Measurements from ENCODE around the gene HNRNPLL. TPM values are rescaled to one million over a fixed set of nuclear protein-coding genes. Genes with fewer than 3 reads are reported as not detected.
A peak's percentile ranks its signal among the peaks of the same experiment; 100 is the strongest.

Gene HNRNPLL
- total and polyA plus RNA-seq, 2 of the 13 experiments (the other 11 are each of a cell fraction or from before 2014, with no cell fraction given): 49.4 to 103 TPM

GRCh38 chr2:38602136-38602731, 494 bp downstream of the HNRNPLL start (continued):
- no peak for TF ChIP-seq HDAC1 (CRISPR knock-in tag; IDR thresholded peaks at IDR 0.05)
- no peak for TF ChIP-seq GPN1 (CRISPR knock-in tag; IDR thresholded peaks at IDR 0.05; ENCODE audit: borderline replicate concordance)
- TF ChIP-seq ATM (IDR thresholded peaks at IDR 0.05; ENCODE audit: borderline replicate concordance): no peak
- TF ChIP-seq, protein P1, sequence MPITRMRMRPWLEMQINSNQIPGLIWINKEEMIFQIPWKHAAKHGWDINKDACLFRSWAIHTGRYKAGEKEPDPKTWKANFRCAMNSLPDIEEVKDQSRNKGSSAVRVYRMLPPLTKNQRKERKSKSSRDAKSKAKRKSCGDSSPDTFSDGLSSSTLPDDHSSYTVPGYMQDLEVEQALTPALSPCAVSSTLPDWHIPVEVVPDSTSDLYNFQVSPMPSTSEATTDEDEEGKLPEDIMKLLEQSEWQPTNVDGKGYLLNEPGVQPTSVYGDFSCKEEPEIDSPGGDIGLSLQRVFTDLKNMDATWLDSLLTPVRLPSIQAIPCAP (CRISPR knock-in tag; IDR thresholded peaks at IDR 0.05; ENCODE audit: low read depth): peak; percentile 60; the same call in 1 of the 2 replicates
- TF ChIP-seq TBX3 (IDR thresholded peaks at IDR 0.05; ENCODE audit: borderline replicate concordance): no peak
- TF ChIP-seq ZNF142 (CRISPR knock-in tag; IDR thresholded peaks at IDR 0.05): no peak
- no peak for TF ChIP-seq SNRNP70 (IDR thresholded peaks at IDR 0.05; ENCODE audit: low read depth, low read length)
- no peak; the same call in 1 of the 2 replicates for TF ChIP-seq KDM2A (CRISPR knock-in tag; IDR thresholded peaks at IDR 0.05; ENCODE audit: borderline replicate concordance, low read depth)
- TF ChIP-seq ZNF317 (CRISPR knock-in tag; IDR thresholded peaks at IDR 0.05): no peak
- TF ChIP-seq ZNF672 (CRISPR knock-in tag; IDR thresholded peaks at IDR 0.05): no peak
- TF ChIP-seq KLF9 (CRISPR knock-in tag; IDR thresholded peaks at IDR 0.05; ENCODE audit: low read depth): no peak
- 0 out of 2 replicates have a peak, but pooled peaks have one; percentile 7 for TF ChIP-seq ZNF331 (CRISPR knock-in tag; IDR thresholded peaks at IDR 0.05)
- no peak for TF ChIP-seq GTF3A (CRISPR knock-in tag; conservative IDR thresholded peaks at IDR 0.05)
- TF ChIP-seq ZNF605 (CRISPR knock-in tag; IDR thresholded peaks at IDR 0.05): peak; percentile 12; the same call in 1 of the 2 replicates
- TF ChIP-seq, protein P2, sequence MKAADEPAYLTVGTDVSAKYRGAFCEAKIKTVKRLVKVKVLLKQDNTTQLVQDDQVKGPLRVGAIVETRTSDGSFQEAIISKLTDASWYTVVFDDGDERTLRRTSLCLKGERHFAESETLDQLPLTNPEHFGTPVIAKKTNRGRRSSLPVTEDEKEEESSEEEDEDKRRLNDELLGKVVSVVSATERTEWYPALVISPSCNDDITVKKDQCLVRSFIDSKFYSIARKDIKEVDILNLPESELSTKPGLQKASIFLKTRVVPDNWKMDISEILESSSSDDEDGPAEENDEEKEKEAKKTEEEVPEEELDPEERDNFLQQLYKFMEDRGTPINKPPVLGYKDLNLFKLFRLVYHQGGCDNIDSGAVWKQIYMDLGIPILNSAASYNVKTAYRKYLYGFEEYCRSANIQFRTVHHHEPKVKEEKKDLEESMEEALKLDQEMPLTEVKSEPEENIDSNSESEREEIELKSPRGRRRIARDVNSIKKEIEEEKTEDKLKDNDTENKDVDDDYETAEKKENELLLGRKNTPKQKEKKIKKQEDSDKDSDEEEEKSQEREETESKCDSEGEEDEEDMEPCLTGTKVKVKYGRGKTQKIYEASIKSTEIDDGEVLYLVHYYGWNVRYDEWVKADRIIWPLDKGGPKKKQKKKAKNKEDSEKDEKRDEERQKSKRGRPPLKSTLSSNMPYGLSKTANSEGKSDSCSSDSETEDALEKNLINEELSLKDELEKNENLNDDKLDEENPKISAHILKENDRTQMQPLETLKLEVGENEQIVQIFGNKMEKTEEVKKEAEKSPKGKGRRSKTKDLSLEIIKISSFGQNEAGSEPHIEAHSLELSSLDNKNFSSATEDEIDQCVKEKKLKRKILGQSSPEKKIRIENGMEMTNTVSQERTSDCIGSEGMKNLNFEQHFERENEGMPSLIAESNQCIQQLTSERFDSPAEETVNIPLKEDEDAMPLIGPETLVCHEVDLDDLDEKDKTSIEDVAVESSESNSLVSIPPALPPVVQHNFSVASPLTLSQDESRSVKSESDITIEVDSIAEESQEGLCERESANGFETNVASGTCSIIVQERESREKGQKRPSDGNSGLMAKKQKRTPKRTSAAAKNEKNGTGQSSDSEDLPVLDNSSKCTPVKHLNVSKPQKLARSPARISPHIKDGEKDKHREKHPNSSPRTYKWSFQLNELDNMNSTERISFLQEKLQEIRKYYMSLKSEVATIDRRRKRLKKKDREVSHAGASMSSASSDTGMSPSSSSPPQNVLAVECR (CRISPR knock-in tag; IDR thresholded peaks at IDR 0.05; ENCODE audit: borderline replicate concordance): no peak
- TF ChIP-seq ARHGAP35 (CRISPR knock-in tag; IDR thresholded peaks at IDR 0.05; ENCODE audit: borderline replicate concordance): no peak
- no peak for TF ChIP-seq NR2F1 (CRISPR knock-in tag; IDR thresholded peaks at IDR 0.05)
- no peak for TF ChIP-seq PHF21A (CRISPR knock-in tag; IDR thresholded peaks at IDR 0.05)
- TF ChIP-seq DNMT3B (CRISPR knock-in tag; conservative IDR thresholded peaks at IDR 0.05): no peak; the same call in 1 of the 2 replicates
- TF ChIP-seq TBP (CRISPR knock-in tag; IDR thresholded peaks at IDR 0.05): 0 out of 2 replicates have a peak, but pooled peaks have one; percentile 29
